GM21529 (cell line): Measurements from ENCODE around the gene FTO.

Experiments
- ATAC-seq: cut with Tn5 transposase; IDR thresholded peaks from one replicate; pipeline ENCODE4 v1.9.1; 2021; ENCODE audit not compliant: unreplicated experiment

The FTO gene

GRCh38 chr16:53752560-53752959, 48.6 kb downstream of the FTO start:
- no peak for ATAC-seq

GRCh38 chr16:53753431-53753830, 49.5 kb downstream of the FTO start:
- ATAC-seq = no peak

GRCh38 chr16:53755026-53755910, 51.3 kb downstream of the FTO start:
- no peak for ATAC-seq

GRCh38 chr16:53756275-53756996, 52.5 kb downstream of the FTO start:
- ATAC-seq = no peak

- ATAC-seq = no peak
Measured at GRCh38 chr16:53757971-53758609, 54.1 kb downstream of the FTO start.

- no peak for ATAC-seq
Measured at GRCh38 chr16:53761962-53762703, 58.2 kb downstream of the FTO start.

GRCh38 chr16:53766304-53767016, 62.5 kb downstream of the FTO start:
- no peak for ATAC-seq

GRCh38 chr16:53768167-53768566, 64.2 kb downstream of the FTO start:
- no peak for ATAC-seq

GRCh38 chr16:53768593-53768992, 64.6 kb downstream of the FTO start:
- ATAC-seq = no peak

GRCh38 chr16:53769185-53769584, 65.2 kb downstream of the FTO start:
- no peak for ATAC-seq

GRCh38 chr16:53769787-53770186, 65.8 kb downstream of the FTO start:
- ATAC-seq = no peak

GRCh38 chr16:53770641-53771040, 66.7 kb downstream of the FTO start:
- ATAC-seq = no peak

- no peak for ATAC-seq
Measured at GRCh38 chr16:53771655-53772497, 67.9 kb downstream of the FTO start.

GRCh38 chr16:53773150-53773846, 69.3 kb downstream of the FTO start:
- peak; percentile 47 for ATAC-seq

- no peak for ATAC-seq
Measured at GRCh38 chr16:53773881-53774280, 69.9 kb downstream of the FTO start.

GRCh38 chr16:53775106-53775820, 71.3 kb downstream of the FTO start:
- no peak for ATAC-seq

GRCh38 chr16:53775821-53776431, 72.0 kb downstream of the FTO start:
- ATAC-seq = no peak

GRCh38 chr16:53779186-53779585, 75.2 kb downstream of the FTO start:
- ATAC-seq = no peak
